K562 (cell line): Measurements from ENCODE around the gene ZCCHC14. TPM values are rescaled to one million over a fixed set of nuclear protein-coding genes. Genes with fewer than 3 reads are reported as not detected.

ENCODE experiments used
- ARID1B ChIP-seq: fragments of 450-650 bp; IDR thresholded peaks from 2 replicates; pipeline ENCODE4 v1.6.1; 2016; ENCODE audit warnings: antibody characterized with exemption, mild to moderate bottlenecking, inconsistent platforms
- ATF3 ChIP-seq, 2 experiments: fragments of 450-650 bp in 1 of 2; sonication (generic) in 1 of 2; formaldehyde crosslinking in 1 of 2; IDR thresholded peaks in 1 of 2; conservative IDR thresholded peaks in 1 of 2; 2 replicates each; pipeline versions ENCODE4 v1.6.1 to v1.8.1; 2016 to 2023; ENCODE audit warnings: mild to moderate bottlenecking in 2 of 2, moderate library complexity in 2 of 2, inconsistent platforms in 1 of 2, missing genetic modification reagents in 1 of 2
- BRD9 ChIP-seq: fragments of 450-650 bp; IDR thresholded peaks from 2 replicates; pipeline ENCODE4 v1.6.1; 2018; ENCODE audit warnings: low read depth; ENCODE audit not compliant: partially characterized antibody
- CBX2 ChIP-seq: fragments of 200-600 bp; sonication (generic); IDR thresholded peaks from one replicate; pipeline ENCODE4 v1.6.1; 2012; ENCODE audit warnings: mild to moderate bottlenecking, low read length, inconsistent platforms; ENCODE audit not compliant: insufficient read depth, poor library complexity, severe bottlenecking
- CBX8 ChIP-seq: fragments of 200-600 bp; sonication (generic); IDR thresholded peaks from 2 replicates; pipeline ENCODE4 v1.6.1; 2012; ENCODE audit warnings: borderline replicate concordance, mixed run types, low read depth, mild to moderate bottlenecking, moderate library complexity, mixed read lengths, low read length, control low read depth, inconsistent platforms; ENCODE audit not compliant: poor library complexity, severe bottlenecking; ENCODE audit errors: extremely low read depth
- CC2D1A ChIP-seq: fragments of 450-650 bp; IDR thresholded peaks from 2 replicates; pipeline ENCODE4 v1.6.1; 2017; ENCODE audit warnings: mild to moderate bottlenecking
- FOXP4 ChIP-seq: sonication (generic); formaldehyde crosslinking; IDR thresholded peaks from 2 replicates; pipeline ENCODE4 v1.8.0; 2022; ENCODE audit warnings: mild to moderate bottlenecking, missing genetic modification reagents, borderline replicate concordance
- HCFC1 ChIP-seq: IDR thresholded peaks from 2 replicates; pipeline ENCODE4 v1.6.1; 2012; ENCODE audit warnings: low read depth, low read length, improper control_type of control experiment
- HNRNPH1 ChIP-seq: fragments of 200-400 bp; formaldehyde crosslinking; optimal IDR thresholded peaks from 2 replicates; pipeline ENCODE3; 2017; ENCODE audit warnings: low read depth, mild to moderate bottlenecking, low read length, moderate library complexity
- MECOM ChIP-seq: fragments of 250-450 bp; sonication (Bioruptor Pico); IDR thresholded peaks from 2 replicates; pipeline ENCODE4 v1.8.0; 2022; ENCODE audit warnings: inconsistent platforms
- MIER1 ChIP-seq: fragments of 450-650 bp; IDR thresholded peaks from 2 replicates; pipeline ENCODE4 v1.6.1; 2016; ENCODE audit warnings: antibody characterized with exemption, mild to moderate bottlenecking, low read depth
- NRF1 ChIP-seq, 2 experiments: fragments of 450-650 bp; IDR thresholded peaks in 1 of 2; conservative IDR thresholded peaks in 1 of 2; 2 replicates each; pipeline ENCODE4 v1.6.1; 2014; ENCODE audit warnings: mild to moderate bottlenecking in 2 of 2
- PTRF ChIP-seq: fragments of 450-650 bp; IDR thresholded peaks from 2 replicates; pipeline ENCODE4 v1.6.1; 2016; ENCODE audit warnings: mild to moderate bottlenecking, missing genetic modification characterization, missing compliant biosample characterization
- PYGO2 ChIP-seq: fragments of 450-650 bp; IDR thresholded peaks from 2 replicates; pipeline ENCODE4 v1.6.1; 2016; ENCODE audit warnings: mild to moderate bottlenecking, missing genetic modification characterization, moderate library complexity, missing compliant biosample characterization
- RBM34 ChIP-seq: fragments of 200-400 bp; formaldehyde crosslinking; IDR thresholded peaks from 2 replicates; pipeline ENCODE4 v1.6.1; 2018; ENCODE audit warnings: low read length, borderline replicate concordance; ENCODE audit not compliant: insufficient read depth
- SP1 ChIP-seq: sonication (generic); formaldehyde crosslinking; IDR thresholded peaks from 2 replicates; pipeline ENCODE4 v1.8.1; 2022; ENCODE audit warnings: mild to moderate bottlenecking, missing genetic modification reagents
- USF1 ChIP-seq: sonication (generic); formaldehyde crosslinking; IDR thresholded peaks from 2 replicates; pipeline ENCODE4 v1.9.0; 2022; ENCODE audit warnings: mild to moderate bottlenecking, missing genetic modification reagents
- XRCC3 ChIP-seq: fragments of 450-650 bp; IDR thresholded peaks from 2 replicates; pipeline ENCODE4 v1.6.1; 2017; ENCODE audit warnings: mild to moderate bottlenecking, moderate library complexity
- ZFP1 ChIP-seq: fragments of 450-650 bp; formaldehyde crosslinking; IDR thresholded peaks from 2 replicates; pipeline ENCODE4 v1.4.0; 2020; ENCODE audit warnings: mild to moderate bottlenecking, mixed read lengths
- ZNF354B ChIP-seq: fragments of 250-450 bp; sonication (Bioruptor Pico); IDR thresholded peaks from 2 replicates; pipeline ENCODE4 v1.4.0; 2020
- ZNF384 ChIP-seq: IDR thresholded peaks from 2 replicates; pipeline ENCODE4 v1.6.1; 2012; ENCODE audit warnings: low read depth, low read length, improper control_type of control experiment
- ZNF436 ChIP-seq: fragments of 250-450, 450-650 bp; sonication (Bioruptor Pico); formaldehyde crosslinking; IDR thresholded peaks from 2 replicates; pipeline ENCODE4 v1.7.0; 2020; ENCODE audit warnings: mild to moderate bottlenecking
- ZNF695 ChIP-seq: fragments of 450-650 bp; formaldehyde crosslinking; IDR thresholded peaks from 2 replicates; pipeline ENCODE4 v1.4.0; 2020; ENCODE audit warnings: mild to moderate bottlenecking, moderate library complexity
- ZNF717 ChIP-seq: fragments of 250-450 bp; sonication (Bioruptor Pico); IDR thresholded peaks from 2 replicates; pipeline ENCODE4 v1.5.0; 2021
- polyA plus RNA-seq, 8 experiments: library from polyadenylated mRNA; depleted of rRNA in 4 of 8; stranded (reverse) in 5 of 8; unstranded in 3 of 8; fragments of >200 nt; fragmentation: Nextera tagmentation in 2 of 8; fragmentation: Illumina TruSeq in 1 of 8; extraction: Ambion mirVana in 2 of 8; extraction: Trizol in 1 of 8; gene quantifications; 2 replicates each; pipeline versions ENCODE4 v1.2.1 to v1.2.3, GENCODE V29; 2011 to 2014; ENCODE audit warnings: inconsistent platforms in 1 of 8, missing spikeins in 1 of 8
- total RNA-seq, 7 experiments: library from RNA; depleted of rRNA in 6 of 7; stranded (reverse); fragments of >200 nt in 6 of 7; fragmentation: Illumina TruSeq in 2 of 7; extraction: Trizol in 2 of 7; gene quantifications; 2 replicates each; pipeline versions ENCODE4 v1.2.1 to v1.2.3, GENCODE V29; 2011 to 2021; ENCODE audit warnings: low replicate concordance in 1 of 7

The ZCCHC14 gene
- total and polyA plus RNA-seq, 9 of the 15 experiments (the other 6 are each of a cell fraction or from before 2014, with no cell fraction given): 1.5 to 12.4 (median 2.9) TPM

- TF ChIP-seq PTRF (tag): peak; percentile 68; the same call in 1 of the 2 replicates
- no peak for TF ChIP-seq CBX8
- no peak for TF ChIP-seq ZNF695 (CRISPR knock-in tag)
- no peak for TF ChIP-seq BRD9
- peak; percentile 84 for TF ChIP-seq ZNF384
- TF ChIP-seq HNRNPH1: no peak
- TF ChIP-seq FOXP4 (CRISPR knock-in tag): peak; percentile 89; the same call in 1 of the 2 replicates
- TF ChIP-seq MECOM: peak; percentile 89
- 0 out of 2 replicates have a peak, but pooled peaks have one; percentile 24 for TF ChIP-seq MIER1
- no peak for TF ChIP-seq RBM34
- TF ChIP-seq ZNF717 (CRISPR knock-in tag): no peak
- peak; percentile 90 for TF ChIP-seq HCFC1
- no peak for TF ChIP-seq CBX2
- TF ChIP-seq ZNF354B (CRISPR knock-in tag): no peak
- TF ChIP-seq PYGO2 (tag): peak; percentile 77
- TF ChIP-seq ZNF436 (CRISPR knock-in tag): no peak
- no peak for TF ChIP-seq CC2D1A
- peak; percentile 100 for TF ChIP-seq ATF3 (IDR thresholded peaks at IDR 0.05)
- TF ChIP-seq ATF3 (CRISPR knock-in tag; conservative IDR thresholded peaks at IDR 0.05): peak; percentile 92; the same call in 1 of the 2 replicates
- peak; percentile 82 to 87 for TF ChIP-seq NRF1 (conservative IDR thresholded peaks at IDR 0.05 in 1 of 2, IDR thresholded peaks at IDR 0.05 in 1 of 2)
- TF ChIP-seq ARID1B: peak; percentile 59; the same call in 1 of the 2 replicates
- TF ChIP-seq USF1 (CRISPR knock-in tag): peak; percentile 93
- no peak for TF ChIP-seq XRCC3
- TF ChIP-seq SP1 (CRISPR knock-in tag): peak; percentile 93
- no peak for TF ChIP-seq ZFP1 (CRISPR knock-in tag)
Measured at GRCh38 chr16:87387942-87388817, 104.6 kb downstream of the ZCCHC14 start (continued).
